ENCODE measurements around the gene FTO. TPM values are rescaled to one million over a fixed set of nuclear protein-coding genes. Genes with fewer than 3 reads are reported as not detected.

The FTO gene
- total RNA-seq, 4 donors from 2014 or later, result 98.1 to 127 (median 109) TPM

GRCh38 chr16:53953336-53953735, 249.4 kb downstream of the FTO start:
- no peak for TF ChIP-seq POLR2A (IDR thresholded peaks at IDR 0.05)
- no peak for TF ChIP-seq EP300 (IDR thresholded peaks at IDR 0.05)
- TF ChIP-seq CTCF (IDR thresholded peaks at IDR 0.05), result no peak
- Histone ChIP-seq H3K4me1 (peaks cover 0 to 11% (median 0%) of the 10 kb centered on the region in 4 donors), H3K27me3 (no peaks in the 10 kb centered on the region), H3K4me3 (no peak overlapping the region), H3K9me3 (no peaks in the 10 kb centered on the region), H3K27ac (no peak overlapping the region), H3K36me3 (peaks cover 0 to 4% (median 0%) of the 10 kb centered on the region in 3 donors)
- DNase-seq (ENCODE audit: low spot score in 2 of 2), result no peak
- 66 to 74% methylated on average over 2 of the region's 2 CpGs for WGBS, 2 donors

- Histone ChIP-seq H3K9me3 (no peaks in the 10 kb centered on the region), H3K27ac (no peak overlapping the region), H3K4me3 (no peak overlapping the region), H3K4me1 (peaks cover 0 to 11% (median 0%) of the 10 kb centered on the region in 4 donors), H3K36me3 (peaks cover 0 to 4% (median 0%) of the 10 kb centered on the region in 3 donors), H3K27me3 (no peaks in the 10 kb centered on the region)
- TF ChIP-seq CTCF (IDR thresholded peaks at IDR 0.05) (no peak), POLR2A (IDR thresholded peaks at IDR 0.05) (no peak), EP300 (IDR thresholded peaks at IDR 0.05) (no peak)
- DNase-seq (ENCODE audit: low spot score in 2 of 2), result no peak
- 90 to 96% methylated on average over 2 of the region's 2 CpGs for WGBS, 2 donors
Observed at GRCh38 chr16:53955221-53955875, 251.4 kb downstream of the FTO start.

GRCh38 chr16:53958341-53958880, 254.5 kb downstream of the FTO start:
- Histone ChIP-seq H3K36me3 (peaks cover 0 to 4% (median 0%) of the 10 kb centered on the region in 3 donors), H3K27me3 (no peaks in the 10 kb centered on the region), H3K27ac (no peak overlapping the region), H3K9me3 (no peaks in the 10 kb centered on the region), H3K4me1 (no peaks in the 10 kb centered on the region), H3K4me3 (no peak overlapping the region)
- TF ChIP-seq POLR2A (IDR thresholded peaks at IDR 0.05), result no peak
- TF ChIP-seq CTCF (IDR thresholded peaks at IDR 0.05), result no peak
- no peak for TF ChIP-seq EP300 (IDR thresholded peaks at IDR 0.05)
- no peak for DNase-seq (ENCODE audit: low spot score in 2 of 2)
- WGBS, 2 donors, result 77 to 91% methylated on average over 10 of the region's 10 CpGs

- WGBS, 2 donors, result 86 to 89% methylated on average over 7 of the region's 7 CpGs
- Histone ChIP-seq H3K36me3 (peaks cover 0 to 4% (median 0%) of the 10 kb centered on the region in 3 donors), H3K4me3 (no peak overlapping the region), H3K27ac (no peak overlapping the region), H3K4me1 (no peaks in the 10 kb centered on the region), H3K27me3 (no peaks in the 10 kb centered on the region), H3K9me3 (no peaks in the 10 kb centered on the region)
- TF ChIP-seq POLR2A (IDR thresholded peaks at IDR 0.05) (no peak), EP300 (IDR thresholded peaks at IDR 0.05) (no peak), CTCF (IDR thresholded peaks at IDR 0.05) (no peak)
- DNase-seq (ENCODE audit: low spot score in 2 of 2), result no peak
Observed at GRCh38 chr16:53960050-53960812, 256.3 kb downstream of the FTO start.

Measured in tibial nerve (tissue), 4 donors.